ENCODE data around the gene IRF2.

- TF ChIP-seq CTCF (IDR thresholded peaks at IDR 0.05) (no peak), POLR2A (IDR thresholded peaks at IDR 0.05) (no peak), EP300 (IDR thresholded peaks at IDR 0.05) (peak in 1 of 2 donors; percentile 24)
Measured at GRCh38 chr4:184383497-184384055, 90.8 kb downstream of the IRF2 start.
